Mucosa of rectum (tissue), 2 donors: ENCODE data around the gene MITF.
A peak's percentile ranks its signal among the peaks of the same experiment; 100 is the strongest.

Experiments used
- H3K27ac ChIP-seq, 2 donors: one replicate each; pipeline ENCODE4 v1.7.0; 2013; ENCODE audit warnings: inconsistent platforms in 2 of 2, low read depth in 2 of 2, low read length in 2 of 2
- H3K27me3 ChIP-seq, 2 donors: one replicate each; pipeline ENCODE4 v1.7.0; 2013; ENCODE audit warnings: low read length in 2 of 2; ENCODE audit not compliant: control insufficient read depth in 2 of 2, insufficient read depth in 2 of 2
- H3K36me3 ChIP-seq, 2 donors: one replicate each; pipeline ENCODE4 v1.7.0; 2013; ENCODE audit warnings: low read length in 2 of 2; ENCODE audit not compliant: control insufficient read depth in 2 of 2, insufficient read depth in 2 of 2
- H3K4me1 ChIP-seq, 2 donors: one replicate each; pipeline ENCODE4 v1.7.0; 2013; ENCODE audit warnings: low read length in 2 of 2, mild to moderate bottlenecking in 1 of 2; ENCODE audit not compliant: control insufficient read depth in 2 of 2, insufficient read depth in 2 of 2
- H3K4me3 ChIP-seq, 2 donors: one replicate each; pipeline ENCODE4 v1.7.0; 2013; ENCODE audit warnings: low read length in 2 of 2
- H3K9ac ChIP-seq, 2 donors: one replicate each; pipeline ENCODE4 v1.7.0; 2013; ENCODE audit warnings: low read length in 2 of 2, low read depth in 1 of 2, mild to moderate bottlenecking in 1 of 2
- H3K9me3 ChIP-seq, 2 donors: one replicate each; pipeline ENCODE4 v1.7.0; 2013; ENCODE audit warnings: low read length in 2 of 2; ENCODE audit not compliant: control insufficient read depth in 2 of 2
- donor health status: healthy.
- donor health status: Normal muscosa, but diverticular disease.

Gene MITF

DNA sequence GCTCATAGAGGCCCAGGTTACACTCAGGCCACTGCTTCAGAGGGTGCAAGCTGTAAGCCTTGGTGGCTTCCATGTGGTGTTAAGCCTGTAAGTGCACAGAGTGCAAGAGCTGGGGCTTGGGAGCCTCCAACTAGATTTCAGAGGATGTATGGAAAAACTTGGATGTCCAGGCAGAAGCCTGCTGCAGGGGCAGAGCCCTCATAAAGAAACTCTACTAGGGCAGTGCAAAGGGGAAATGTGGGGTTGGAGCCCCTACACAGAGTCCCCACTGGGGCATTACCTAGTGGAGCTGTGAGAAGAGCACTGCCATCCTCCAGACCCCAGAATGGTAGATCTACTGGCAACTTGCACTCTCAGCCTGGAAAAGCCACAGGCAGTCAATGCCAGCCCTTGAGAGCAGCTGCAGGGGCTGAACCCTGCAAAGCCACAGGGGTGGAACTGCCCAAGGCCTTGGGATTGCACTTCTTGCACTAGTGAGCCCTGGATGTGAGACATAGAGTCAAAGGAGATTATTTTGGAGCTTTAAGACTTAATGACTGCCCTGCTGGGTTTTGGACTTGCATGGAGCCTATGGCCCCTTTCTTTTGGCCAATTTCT is 14.0 kb downstream of the MITF start:
- no peak overlapping the region for H3K27ac ChIP-seq
- H3K4me3 ChIP-seq, result no peak overlapping the region
- no peaks in the 10 kb centered on the region for H3K36me3 ChIP-seq
- no peaks in the 10 kb centered on the region for H3K27me3 ChIP-seq
- no peaks in the 10 kb centered on the region for H3K4me1 ChIP-seq
- no peaks in the 10 kb centered on the region for H3K9me3 ChIP-seq
- no peak overlapping the region for H3K9ac ChIP-seq

DNA sequence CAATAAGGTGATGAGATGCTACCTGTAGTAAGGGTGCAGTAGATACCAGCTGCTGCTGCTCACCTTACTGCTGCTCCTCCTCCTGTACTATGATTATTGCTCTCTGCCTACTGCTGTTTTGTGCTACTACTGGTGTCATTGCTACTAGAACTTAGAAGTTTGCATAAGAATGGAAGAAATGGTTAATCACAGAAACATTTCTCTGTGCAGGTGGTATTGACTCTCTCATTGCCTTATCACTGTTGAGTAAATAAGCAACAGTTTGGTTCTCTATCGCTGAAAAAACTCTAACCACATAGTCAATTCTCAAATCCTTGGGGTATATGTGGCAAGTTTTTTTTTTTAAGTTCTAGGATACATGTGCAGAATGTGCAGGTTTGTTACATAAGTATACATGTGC is 16.5 kb downstream of the MITF start:
- H3K27me3 ChIP-seq, result no peaks in the 10 kb centered on the region
- no peaks in the 10 kb centered on the region for H3K4me1 ChIP-seq
- no peak overlapping the region for H3K27ac ChIP-seq
- no peak overlapping the region for H3K9ac ChIP-seq
- no peak overlapping the region for H3K4me3 ChIP-seq
- H3K9me3 ChIP-seq, result no peaks in the 10 kb centered on the region
- no peaks in the 10 kb centered on the region for H3K36me3 ChIP-seq

DNA sequence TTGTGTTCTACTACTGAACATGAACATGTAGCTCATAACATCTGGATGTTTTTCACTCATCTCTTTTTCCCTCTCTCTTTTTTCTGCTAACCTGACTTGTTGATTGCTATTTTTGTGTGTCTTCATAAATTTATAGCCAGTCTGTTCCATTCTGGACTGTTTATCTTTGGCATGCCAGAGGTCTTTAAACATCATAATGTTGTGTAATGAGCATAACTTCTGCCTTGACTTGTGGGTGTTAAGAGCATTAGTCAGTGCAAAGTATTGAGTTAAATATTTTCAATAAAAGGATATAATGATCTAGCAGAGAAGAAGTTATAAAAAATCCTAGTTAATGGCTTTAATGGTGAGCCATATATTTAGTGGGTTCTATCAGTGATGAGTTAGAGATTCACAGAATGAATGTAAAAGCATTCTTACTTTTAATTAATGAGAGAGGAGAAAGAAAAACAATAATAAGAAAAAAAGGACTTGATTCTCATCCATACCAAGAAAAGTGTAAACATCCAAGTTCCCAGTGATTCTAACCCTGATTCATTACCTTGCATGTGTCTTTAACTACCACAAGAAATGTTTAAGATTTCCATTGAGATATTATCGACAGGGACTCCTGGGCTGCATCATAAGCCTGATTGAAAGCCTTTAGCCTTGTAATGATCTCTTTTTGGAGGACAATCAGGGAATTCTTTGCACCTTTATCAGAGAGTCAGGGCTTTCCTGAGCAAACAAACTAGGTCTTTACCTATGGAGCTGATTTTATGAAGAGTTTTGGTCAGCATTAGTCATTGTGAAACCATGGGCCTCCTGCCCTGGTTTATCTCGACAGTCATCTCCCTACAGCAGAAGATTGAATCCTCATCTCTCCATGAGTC is 22.9 kb downstream of the MITF start:
- Histone ChIP-seq H3K36me3 (no peaks in the 10 kb centered on the region), H3K9me3 (no peaks in the 10 kb centered on the region), H3K4me1 (peaks cover 0 to 3% of the 10 kb centered on the region in 2 donors), H3K27me3 (no peaks in the 10 kb centered on the region), H3K4me3 (no peak overlapping the region), H3K27ac (peak overlapping the region in 1 of 2 donors; percentile 18), H3K9ac (no peak overlapping the region)

DNA sequence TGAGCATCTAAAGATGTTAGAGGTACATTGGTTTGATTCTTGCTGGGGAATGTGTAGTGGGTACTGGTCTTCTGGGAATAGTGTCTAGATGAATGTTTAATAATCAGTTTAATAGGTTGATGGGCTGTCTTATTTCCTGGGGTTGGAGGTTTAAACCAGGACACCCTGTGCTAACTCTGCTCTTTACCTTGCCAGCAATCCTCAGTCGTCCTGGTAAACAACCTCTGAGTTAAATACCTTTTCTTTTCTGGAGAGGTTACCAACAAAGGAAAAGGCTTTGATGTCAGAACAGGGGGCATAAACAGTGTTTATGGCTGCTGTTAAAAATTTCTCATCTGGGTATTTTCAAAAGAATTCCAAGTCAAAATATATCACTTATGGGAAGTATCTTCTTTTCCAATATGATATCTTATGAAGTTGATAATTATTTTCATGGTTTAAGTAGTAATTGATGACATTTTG is 23.5 kb downstream of the MITF start:
- Histone ChIP-seq H3K9me3 (no peaks in the 10 kb centered on the region), H3K4me3 (no peak overlapping the region), H3K36me3 (no peaks in the 10 kb centered on the region), H3K4me1 (peaks cover 0 to 3% of the 10 kb centered on the region in 2 donors), H3K27me3 (no peaks in the 10 kb centered on the region), H3K27ac (peak overlapping the region in 1 of 2 donors; percentile 18), H3K9ac (no peak overlapping the region)

DNA sequence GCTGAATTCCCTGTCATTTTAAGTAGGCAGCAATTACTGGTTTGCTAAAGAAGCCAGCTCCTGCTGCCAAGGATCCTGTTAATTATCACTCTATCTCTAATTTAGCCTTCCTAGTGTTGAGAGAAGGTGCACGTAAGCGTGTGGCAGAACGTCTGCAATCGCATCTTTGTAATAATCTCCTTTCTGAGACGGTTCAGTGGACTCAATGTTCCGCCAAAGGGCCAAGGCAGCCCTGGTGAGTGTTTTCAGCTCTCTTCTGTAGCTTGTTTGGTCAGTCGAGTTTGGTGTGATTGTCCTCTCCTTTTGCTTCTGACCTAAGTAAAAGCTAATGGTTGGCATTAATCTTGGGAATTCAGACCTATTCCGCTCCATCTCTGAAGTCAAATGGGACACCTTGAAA is 24.2 kb downstream of the MITF start:
- H3K9me3 ChIP-seq, result no peaks in the 10 kb centered on the region
- H3K27me3 ChIP-seq, result no peaks in the 10 kb centered on the region
- H3K27ac ChIP-seq, result peak overlapping the region in 1 of 2 donors; percentile 13
- peaks cover 0 to 3% of the 10 kb centered on the region in 2 donors for H3K4me1 ChIP-seq
- no peak overlapping the region for H3K4me3 ChIP-seq
- H3K36me3 ChIP-seq, result no peaks in the 10 kb centered on the region
- no peak overlapping the region for H3K9ac ChIP-seq

DNA sequence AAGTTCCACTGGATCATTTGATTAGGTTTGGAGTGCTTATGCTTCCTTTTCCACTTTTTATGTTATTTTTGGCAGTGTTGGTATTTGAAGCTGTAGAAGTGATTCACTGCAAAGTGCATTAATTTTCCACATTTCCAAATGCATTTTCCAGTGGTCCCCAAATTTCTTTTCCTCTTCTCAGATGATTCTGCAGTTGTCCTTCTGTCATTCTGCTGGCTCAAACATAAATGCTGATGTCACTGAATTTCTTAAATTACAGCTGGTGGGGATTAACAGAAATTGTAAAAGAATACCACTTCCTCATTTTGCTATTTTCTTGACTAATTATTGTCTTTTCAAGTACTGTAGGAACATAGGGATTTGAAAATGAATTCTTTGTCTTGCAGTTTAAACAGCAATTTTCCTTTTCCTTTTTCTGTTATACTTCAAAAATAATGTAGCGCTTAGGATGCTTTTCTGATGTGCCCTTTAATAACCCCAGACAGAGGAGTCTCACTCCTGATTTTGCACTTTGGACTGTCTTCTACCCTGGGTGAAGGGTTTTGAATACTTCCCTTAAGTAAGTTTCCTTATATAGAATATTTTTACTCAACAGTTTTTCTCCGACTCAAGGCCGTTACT is 25.0 kb downstream of the MITF start:
- no peak overlapping the region for H3K4me3 ChIP-seq
- no peaks in the 10 kb centered on the region for H3K9me3 ChIP-seq
- peaks cover 0 to 3% of the 10 kb centered on the region in 2 donors for H3K4me1 ChIP-seq
- no peaks in the 10 kb centered on the region for H3K36me3 ChIP-seq
- H3K27me3 ChIP-seq, result no peaks in the 10 kb centered on the region
- H3K27ac ChIP-seq, result peak overlapping the region; percentile 57 to 65
- no peak overlapping the region for H3K9ac ChIP-seq

DNA sequence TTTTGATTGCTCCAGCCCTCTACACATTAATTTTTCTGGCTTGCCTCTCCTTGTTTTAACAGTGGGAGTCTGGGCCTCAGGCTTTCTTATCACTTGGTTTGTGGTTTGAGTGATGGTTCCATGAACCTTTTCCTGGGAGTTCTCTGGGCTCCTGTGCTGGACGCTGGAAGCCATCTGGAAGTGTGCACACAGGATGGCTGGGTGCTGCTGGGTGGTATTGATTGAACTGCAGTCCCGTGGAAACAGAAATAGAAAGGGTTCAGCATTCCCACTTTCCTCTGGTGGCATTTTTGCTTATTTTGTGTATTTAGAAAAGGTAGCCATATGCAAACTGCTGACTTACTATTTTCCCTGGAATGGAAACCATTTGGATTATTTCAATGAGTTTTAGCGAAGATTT is 25.6 kb downstream of the MITF start:
- Histone ChIP-seq H3K27me3 (no peaks in the 10 kb centered on the region), H3K4me3 (no peak overlapping the region), H3K27ac (peak overlapping the region; percentile 57 to 65), H3K4me1 (peaks cover 0 to 3% of the 10 kb centered on the region in 2 donors), H3K9me3 (no peaks in the 10 kb centered on the region), H3K36me3 (no peaks in the 10 kb centered on the region), H3K9ac (no peak overlapping the region)

DNA sequence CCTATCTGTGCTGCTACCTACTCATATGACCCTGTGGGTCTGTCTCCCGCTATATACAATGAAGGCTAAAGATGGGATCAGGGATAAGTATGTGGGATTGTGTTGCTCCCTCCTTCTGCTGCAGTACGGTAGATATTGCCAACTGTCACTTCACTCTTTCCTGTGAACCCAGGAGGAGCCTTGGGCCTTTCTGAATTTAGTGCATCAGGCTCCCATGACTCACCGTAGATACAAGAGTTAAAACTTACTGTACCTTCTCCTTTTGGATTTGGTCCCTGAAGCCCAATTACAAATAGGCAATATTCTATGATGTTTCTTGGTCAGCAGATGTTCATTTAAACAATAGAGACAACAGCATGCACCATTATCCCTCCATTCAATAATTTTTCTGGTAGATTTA is 27.4 kb downstream of the MITF start:
- H3K9ac ChIP-seq, result no peak overlapping the region
- H3K27ac ChIP-seq, result no peak overlapping the region
- no peak overlapping the region for H3K4me3 ChIP-seq
- no peaks in the 10 kb centered on the region for H3K9me3 ChIP-seq
- H3K4me1 ChIP-seq, result peaks cover 0 to 3% of the 10 kb centered on the region in 2 donors
- no peaks in the 10 kb centered on the region for H3K36me3 ChIP-seq
- no peaks in the 10 kb centered on the region for H3K27me3 ChIP-seq

DNA sequence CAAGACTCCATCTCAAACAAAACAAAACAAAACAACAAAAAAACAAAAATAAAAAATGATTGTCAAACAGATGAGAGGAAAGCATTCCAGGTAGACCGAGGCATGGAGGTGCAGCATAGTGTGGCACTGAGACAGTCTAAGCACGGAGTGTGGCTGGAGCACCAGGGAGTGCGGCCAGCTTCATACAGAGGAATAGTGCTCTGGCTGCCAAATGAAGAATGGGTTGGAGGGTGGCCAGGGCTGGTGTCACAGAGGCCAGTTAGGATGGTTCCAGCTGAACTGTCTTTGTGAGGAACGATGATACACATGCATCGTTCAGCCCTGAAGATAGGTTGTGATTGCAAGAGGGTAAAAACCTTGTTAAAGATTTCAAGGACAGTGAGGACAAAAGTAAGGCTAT is 28.3 kb downstream of the MITF start:
- Histone ChIP-seq H3K9me3 (no peaks in the 10 kb centered on the region), H3K27ac (no peak overlapping the region), H3K4me3 (no peak overlapping the region), H3K27me3 (no peaks in the 10 kb centered on the region), H3K4me1 (peaks cover 0 to 3% of the 10 kb centered on the region in 2 donors), H3K36me3 (no peaks in the 10 kb centered on the region), H3K9ac (no peak overlapping the region)

DNA sequence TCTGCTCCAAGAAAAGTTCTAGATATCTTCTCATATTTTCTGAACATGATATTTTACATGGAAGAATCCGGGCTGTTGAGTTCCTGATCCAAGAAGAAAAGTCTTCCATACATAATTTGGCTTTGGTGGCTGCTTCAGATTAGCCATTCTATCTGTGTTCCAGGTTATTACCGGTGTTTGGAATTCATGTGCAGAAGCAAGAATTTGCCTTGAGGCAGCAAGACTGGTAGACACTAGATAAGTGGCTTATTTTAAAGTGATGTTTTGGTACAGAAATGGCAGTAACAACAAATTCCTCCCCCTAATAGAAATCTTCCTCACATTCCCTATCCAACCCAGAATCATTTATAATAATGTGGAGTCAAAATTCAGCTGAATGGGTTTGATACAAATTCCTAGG is 29.2 kb downstream of the MITF start:
- Histone ChIP-seq H3K9me3 (no peaks in the 10 kb centered on the region), H3K4me3 (no peak overlapping the region), H3K27me3 (no peaks in the 10 kb centered on the region), H3K36me3 (no peaks in the 10 kb centered on the region), H3K27ac (no peak overlapping the region), H3K9ac (no peak overlapping the region), H3K4me1 (peaks cover 0 to 1% of the 10 kb centered on the region in 2 donors)
